AML-193 (cell line): ENCODE measurements around the gene NR1I2.

ENCODE experiments used
- DNase-seq, 2 experiments: peaks; one replicate each; lab custom pipeline; 2025; lab: John Stamatoyannopoulos, UW

The NR1I2 gene

GRCh38 chr3:119819806-119820205 is 37.9 kb downstream of the NR1I2 start:
- no peak for DNase-seq

GRCh38 chr3:119825820-119826219 is 43.9 kb downstream of the NR1I2 start:
- no peak for DNase-seq

GRCh38 chr3:119826711-119827608 is 45.1 kb downstream of the NR1I2 start:
- DNase-seq: no peak

GRCh38 chr3:119829420-119829819 is 47.5 kb downstream of the NR1I2 start:
- DNase-seq: no peak

- peak; percentile 25 to 35 for DNase-seq
Measured at GRCh38 chr3:119831022-119831421, 49.1 kb downstream of the NR1I2 start.

- DNase-seq: no peak
Measured at GRCh38 chr3:119831941-119832371, 50.1 kb downstream of the NR1I2 start.

- peak in 1 of 2 experiments; percentile 10 for DNase-seq
Measured at GRCh38 chr3:119834754-119835370, 53.0 kb downstream of the NR1I2 start.

GRCh38 chr3:119835556-119835955 is 53.7 kb downstream of the NR1I2 start:
- DNase-seq: peak; percentile 16 to 40

GRCh38 chr3:119841808-119842471 is 60.0 kb downstream of the NR1I2 start:
- no peak for DNase-seq

GRCh38 chr3:119849126-119849525 is 67.2 kb downstream of the NR1I2 start:
- no peak for DNase-seq

- no peak for DNase-seq
Measured at GRCh38 chr3:119856695-119857094, 74.8 kb downstream of the NR1I2 start.

GRCh38 chr3:119858957-119859356 is 77.1 kb downstream of the NR1I2 start:
- DNase-seq: no peak

GRCh38 chr3:119859728-119860127 is 77.8 kb downstream of the NR1I2 start:
- no peak for DNase-seq

GRCh38 chr3:119861681-119862080 is 79.8 kb downstream of the NR1I2 start:
- DNase-seq: no peak

- no peak for DNase-seq
Measured at GRCh38 chr3:119862616-119863015, 80.7 kb downstream of the NR1I2 start.

- no peak for DNase-seq
Measured at GRCh38 chr3:119864476-119864875, 82.6 kb downstream of the NR1I2 start.
